Gastrocnemius medialis (tissue), 4 donors: Measurements from ENCODE around the gene EIPR1.

Experiments used
- POLR2A ChIP-seq, 2 donors: fragments of 450-650 bp; IDR thresholded peaks; one replicate each; pipeline ENCODE4 v1.6.1; 2017; ENCODE audit warnings: antibody characterized with exemption in 2 of 2, mild to moderate bottlenecking in 2 of 2, moderate library complexity in 2 of 2
- TF ChIP-seq, protein P1 (sequence below), 5 experiments: fragments of 450-650 bp in 3 of 5; fragments of 200-600 bp in 2 of 5; sonication (generic) in 2 of 5; IDR thresholded peaks in 4 of 5; conservative IDR thresholded peaks in 1 of 5; 1 replicate in 4 of 5; 2 replicates in 1 of 5; pipeline ENCODE4 v1.5.1; 2016 to 2019; ENCODE audit warnings: antibody characterized with exemption in 5 of 5, mild to moderate bottlenecking in 3 of 5, moderate library complexity in 3 of 5

DNA sequence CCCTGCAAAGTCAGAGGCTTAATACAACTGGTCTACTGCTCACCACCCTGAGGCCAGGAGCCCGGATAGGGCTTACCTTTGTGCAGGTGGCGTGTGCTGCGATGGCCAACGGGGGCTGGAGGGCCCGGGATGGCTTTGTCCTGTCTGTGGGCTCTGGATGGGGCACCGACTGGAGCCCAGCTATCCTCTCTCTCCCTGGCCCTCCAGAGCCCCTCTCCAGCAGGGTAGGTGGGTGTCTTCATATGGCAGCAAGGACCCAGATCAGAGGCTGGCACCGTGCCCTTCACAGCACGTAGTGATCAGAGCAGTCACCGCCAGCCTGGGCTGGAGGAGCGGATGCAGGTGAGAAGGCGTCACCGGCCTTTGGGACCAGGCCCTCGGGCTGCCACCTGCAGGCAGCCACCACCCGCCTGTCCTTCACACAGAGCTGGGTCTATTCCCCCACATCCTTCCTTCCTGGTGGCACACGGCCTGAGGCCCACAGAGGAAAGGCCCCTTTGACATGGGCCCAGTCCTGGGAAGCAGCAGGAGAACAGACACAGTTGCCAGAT, 232.1 kb downstream of the EIPR1 start:
- TF ChIP-seq, protein P1, sequence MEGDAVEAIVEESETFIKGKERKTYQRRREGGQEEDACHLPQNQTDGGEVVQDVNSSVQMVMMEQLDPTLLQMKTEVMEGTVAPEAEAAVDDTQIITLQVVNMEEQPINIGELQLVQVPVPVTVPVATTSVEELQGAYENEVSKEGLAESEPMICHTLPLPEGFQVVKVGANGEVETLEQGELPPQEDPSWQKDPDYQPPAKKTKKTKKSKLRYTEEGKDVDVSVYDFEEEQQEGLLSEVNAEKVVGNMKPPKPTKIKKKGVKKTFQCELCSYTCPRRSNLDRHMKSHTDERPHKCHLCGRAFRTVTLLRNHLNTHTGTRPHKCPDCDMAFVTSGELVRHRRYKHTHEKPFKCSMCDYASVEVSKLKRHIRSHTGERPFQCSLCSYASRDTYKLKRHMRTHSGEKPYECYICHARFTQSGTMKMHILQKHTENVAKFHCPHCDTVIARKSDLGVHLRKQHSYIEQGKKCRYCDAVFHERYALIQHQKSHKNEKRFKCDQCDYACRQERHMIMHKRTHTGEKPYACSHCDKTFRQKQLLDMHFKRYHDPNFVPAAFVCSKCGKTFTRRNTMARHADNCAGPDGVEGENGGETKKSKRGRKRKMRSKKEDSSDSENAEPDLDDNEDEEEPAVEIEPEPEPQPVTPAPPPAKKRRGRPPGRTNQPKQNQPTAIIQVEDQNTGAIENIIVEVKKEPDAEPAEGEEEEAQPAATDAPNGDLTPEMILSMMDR (IDR thresholded peaks at IDR 0.05 in 4 of 5, conservative IDR thresholded peaks at IDR 0.05 in 1 of 5), result no peak
- no peak for TF ChIP-seq POLR2A (IDR thresholded peaks at IDR 0.05)
